HepG2 (cell line): ENCODE data around the gene SIAE. TPM values are rescaled to one million over a fixed set of nuclear protein-coding genes. Genes with fewer than 3 reads are reported as not detected.

Experiments used
- CEBPG ChIP-seq: IDR thresholded peaks from 2 replicates; pipeline ENCODE4 v1.6.1; 2016
- CHCHD3 ChIP-seq: sonication (generic); formaldehyde crosslinking; IDR thresholded peaks from 2 replicates; pipeline ENCODE4 v1.8.0; 2022; ENCODE audit warnings: mild to moderate bottlenecking, missing genetic modification reagents, moderate library complexity
- MXI1 ChIP-seq: IDR thresholded peaks from 3 replicates; pipeline ENCODE4 v1.6.1; 2012; ENCODE audit warnings: low read depth, low read length, inconsistent platforms, borderline replicate concordance
- NFRKB ChIP-seq: fragments of 450-650 bp; IDR thresholded peaks from 2 replicates; pipeline ENCODE4 v1.6.1; 2017
- PHB2 ChIP-seq: fragments of 450-650 bp; IDR thresholded peaks from 2 replicates; pipeline ENCODE4 v1.6.1; 2018; ENCODE audit not compliant: partially characterized antibody
- SALL1 ChIP-seq: sonication (generic); formaldehyde crosslinking; IDR thresholded peaks from 2 replicates; pipeline ENCODE4 v1.8.0; 2022; ENCODE audit warnings: mild to moderate bottlenecking, missing genetic modification reagents
- STAG1 ChIP-seq: sonication (generic); formaldehyde crosslinking; IDR thresholded peaks from 2 replicates; pipeline ENCODE4 v1.4.0; 2020; ENCODE audit warnings: missing genetic modification reagents
- TBX2 ChIP-seq: sonication (generic); formaldehyde crosslinking; IDR thresholded peaks from 2 replicates; pipeline ENCODE4 v1.5.0; 2020; ENCODE audit warnings: missing genetic modification reagents, mild to moderate bottlenecking, borderline replicate concordance
- TCF7 ChIP-seq: sonication (generic); IDR thresholded peaks from 2 replicates; pipeline ENCODE4 v1.6.1; 2016; ENCODE audit warnings: antibody characterized with exemption, low read depth
- ZNF557 ChIP-seq: sonication (generic); formaldehyde crosslinking; IDR thresholded peaks from 2 replicates; pipeline ENCODE4 v1.4.0; 2020; ENCODE audit warnings: missing genetic modification reagents
- polyA plus RNA-seq, 8 experiments: library from polyadenylated mRNA; depleted of rRNA in 3 of 8; stranded (reverse) in 7 of 8; unstranded in 1 of 8; fragments of >200 nt; fragmentation: Illumina TruSeq in 4 of 8; extraction: Trizol in 4 of 8; gene quantifications; 2 replicates each; pipeline versions ENCODE4 v1.2.1 to v1.2.3, GENCODE V29; 2011 to 2016; ENCODE audit warnings: low read depth in 4 of 8, missing spikeins in 1 of 8, mixed read lengths in 1 of 8; ENCODE audit not compliant: insufficient read depth in 1 of 8
- total RNA-seq, 5 experiments: library from RNA; depleted of rRNA; stranded (reverse); fragments of >200 nt; fragmentation: Illumina TruSeq; extraction: Trizol; gene quantifications; 2 replicates each; pipeline ENCODE4 v1.2.3, GENCODE V29; 2016; ENCODE audit warnings: low read depth in 1 of 5
- TF ChIP-seq, protein P1 (sequence below): sonication (generic); formaldehyde crosslinking; IDR thresholded peaks from 2 replicates; pipeline ENCODE4 v1.9.0; 2021; ENCODE audit warnings: missing genetic modification reagents, mild to moderate bottlenecking, borderline replicate concordance
- TF ChIP-seq, protein P2 (sequence below): fragments of 450-650 bp; IDR thresholded peaks from 2 replicates; pipeline ENCODE4 v1.6.1; 2016
- TF ChIP-seq, protein P3 (sequence below): IDR thresholded peaks from 2 replicates; pipeline ENCODE4 v1.6.1; 2016; ENCODE audit warnings: low read depth, control low read depth
- TF ChIP-seq, protein P4 (sequence below): sonication (generic); formaldehyde crosslinking; IDR thresholded peaks from 2 replicates; pipeline ENCODE4 v1.4.0; 2020; ENCODE audit warnings: missing genetic modification reagents
- TF ChIP-seq, protein P5 (sequence below): IDR thresholded peaks from 2 replicates; pipeline ENCODE4 v1.6.1; 2012; ENCODE audit warnings: low read depth, low read length, improper control_type of control experiment
- TF ChIP-seq, protein P6 (sequence below): sonication (generic); formaldehyde crosslinking; IDR thresholded peaks from 2 replicates; pipeline ENCODE4 v1.4.0; 2020; ENCODE audit warnings: missing genetic modification reagents, borderline replicate concordance

The SIAE gene
- total and polyA plus RNA-seq, 2 of the 13 experiments (the other 11 are each of a cell fraction or from before 2014, with no cell fraction given), result 7.0 to 22.4 TPM

DNA sequence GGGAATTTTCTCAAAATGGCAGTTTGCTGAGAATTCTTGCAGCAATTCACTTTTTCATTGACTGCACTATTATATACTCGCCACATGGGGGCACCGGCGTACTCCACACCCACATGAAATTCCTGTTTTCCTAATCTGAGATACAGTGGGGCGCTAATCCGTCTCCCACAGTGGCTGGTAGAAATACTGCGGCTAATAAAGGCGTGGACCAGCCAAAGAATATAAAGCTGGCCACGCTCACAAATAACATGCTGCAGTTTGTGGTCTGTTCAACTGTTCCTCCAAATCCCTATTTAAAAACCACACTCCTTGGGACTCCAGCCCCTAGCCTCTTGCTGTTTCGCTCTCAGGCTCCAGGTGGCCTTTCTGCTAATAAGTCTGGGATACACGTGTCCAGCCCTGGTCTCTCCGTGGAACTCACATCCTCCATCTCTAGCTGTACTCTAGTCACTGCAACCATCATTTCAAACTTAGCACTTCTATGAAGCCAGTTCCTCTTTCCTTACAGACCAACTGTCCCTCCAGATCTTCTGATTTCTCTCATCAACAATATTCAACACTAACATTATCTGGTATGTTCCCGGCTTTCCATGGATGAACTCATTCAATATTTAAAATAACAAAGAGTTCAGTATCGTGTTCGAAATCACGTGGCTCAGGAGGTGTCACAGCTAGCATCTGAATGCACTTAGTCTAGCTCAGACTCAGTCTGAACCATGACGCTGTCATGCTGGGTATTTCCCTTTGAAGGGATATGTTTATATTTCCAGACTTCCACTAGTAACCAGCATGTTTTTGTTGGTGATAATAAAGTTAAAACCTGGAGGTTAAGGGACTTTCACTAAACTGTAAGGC is 28.9 kb downstream of the SIAE start (continued):
- TF ChIP-seq, protein P1, sequence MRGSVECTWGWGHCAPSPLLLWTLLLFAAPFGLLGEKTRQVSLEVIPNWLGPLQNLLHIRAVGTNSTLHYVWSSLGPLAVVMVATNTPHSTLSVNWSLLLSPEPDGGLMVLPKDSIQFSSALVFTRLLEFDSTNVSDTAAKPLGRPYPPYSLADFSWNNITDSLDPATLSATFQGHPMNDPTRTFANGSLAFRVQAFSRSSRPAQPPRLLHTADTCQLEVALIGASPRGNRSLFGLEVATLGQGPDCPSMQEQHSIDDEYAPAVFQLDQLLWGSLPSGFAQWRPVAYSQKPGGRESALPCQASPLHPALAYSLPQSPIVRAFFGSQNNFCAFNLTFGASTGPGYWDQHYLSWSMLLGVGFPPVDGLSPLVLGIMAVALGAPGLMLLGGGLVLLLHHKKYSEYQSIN (CRISPR knock-in tag), result no peak
- TF ChIP-seq NFRKB (no peak), STAG1 (CRISPR knock-in tag) (peak; percentile 82), CHCHD3 (no peak), PHB2 (no peak), CEBPG (CRISPR knock-in tag) (no peak), TCF7 (no peak), MXI1 (peak; percentile 13; the same call in 1 of the 3 replicates), ZNF557 (CRISPR knock-in tag) (no peak), TBX2 (CRISPR knock-in tag) (no peak), SALL1 (0 out of 2 replicates have a peak, but pooled peaks have one; percentile 15)
- TF ChIP-seq, protein P2, sequence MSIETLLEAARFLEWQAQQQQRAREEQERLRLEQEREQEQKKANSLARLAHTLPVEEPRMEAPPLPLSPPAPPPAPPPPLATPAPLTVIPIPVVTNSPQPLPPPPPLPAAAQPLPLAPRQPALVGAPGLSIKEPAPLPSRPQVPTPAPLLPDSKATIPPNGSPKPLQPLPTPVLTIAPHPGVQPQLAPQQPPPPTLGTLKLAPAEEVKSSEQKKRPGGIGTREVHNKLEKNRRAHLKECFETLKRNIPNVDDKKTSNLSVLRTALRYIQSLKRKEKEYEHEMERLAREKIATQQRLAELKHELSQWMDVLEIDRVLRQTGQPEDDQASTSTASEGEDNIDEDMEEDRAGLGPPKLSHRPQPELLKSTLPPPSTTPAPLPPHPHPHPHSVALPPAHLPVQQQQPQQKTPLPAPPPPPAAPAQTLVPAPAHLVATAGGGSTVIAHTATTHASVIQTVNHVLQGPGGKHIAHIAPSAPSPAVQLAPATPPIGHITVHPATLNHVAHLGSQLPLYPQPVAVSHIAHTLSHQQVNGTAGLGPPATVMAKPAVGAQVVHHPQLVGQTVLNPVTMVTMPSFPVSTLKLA, result peak; percentile 48; the same call in 1 of the 2 replicates
- TF ChIP-seq, protein P3, sequence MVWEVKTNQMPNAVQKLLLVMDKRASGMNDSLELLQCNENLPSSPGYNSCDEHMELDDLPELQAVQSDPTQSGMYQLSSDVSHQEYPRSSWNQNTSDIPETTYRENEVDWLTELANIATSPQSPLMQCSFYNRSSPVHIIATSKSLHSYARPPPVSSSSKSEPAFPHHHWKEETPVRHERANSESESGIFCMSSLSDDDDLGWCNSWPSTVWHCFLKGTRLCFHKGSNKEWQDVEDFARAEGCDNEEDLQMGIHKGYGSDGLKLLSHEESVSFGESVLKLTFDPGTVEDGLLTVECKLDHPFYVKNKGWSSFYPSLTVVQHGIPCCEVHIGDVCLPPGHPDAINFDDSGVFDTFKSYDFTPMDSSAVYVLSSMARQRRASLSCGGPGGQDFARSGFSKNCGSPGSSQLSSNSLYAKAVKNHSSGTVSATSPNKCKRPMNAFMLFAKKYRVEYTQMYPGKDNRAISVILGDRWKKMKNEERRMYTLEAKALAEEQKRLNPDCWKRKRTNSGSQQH, result 0 out of 2 replicates have a peak, but pooled peaks have one; percentile 34
- TF ChIP-seq, protein P4, sequence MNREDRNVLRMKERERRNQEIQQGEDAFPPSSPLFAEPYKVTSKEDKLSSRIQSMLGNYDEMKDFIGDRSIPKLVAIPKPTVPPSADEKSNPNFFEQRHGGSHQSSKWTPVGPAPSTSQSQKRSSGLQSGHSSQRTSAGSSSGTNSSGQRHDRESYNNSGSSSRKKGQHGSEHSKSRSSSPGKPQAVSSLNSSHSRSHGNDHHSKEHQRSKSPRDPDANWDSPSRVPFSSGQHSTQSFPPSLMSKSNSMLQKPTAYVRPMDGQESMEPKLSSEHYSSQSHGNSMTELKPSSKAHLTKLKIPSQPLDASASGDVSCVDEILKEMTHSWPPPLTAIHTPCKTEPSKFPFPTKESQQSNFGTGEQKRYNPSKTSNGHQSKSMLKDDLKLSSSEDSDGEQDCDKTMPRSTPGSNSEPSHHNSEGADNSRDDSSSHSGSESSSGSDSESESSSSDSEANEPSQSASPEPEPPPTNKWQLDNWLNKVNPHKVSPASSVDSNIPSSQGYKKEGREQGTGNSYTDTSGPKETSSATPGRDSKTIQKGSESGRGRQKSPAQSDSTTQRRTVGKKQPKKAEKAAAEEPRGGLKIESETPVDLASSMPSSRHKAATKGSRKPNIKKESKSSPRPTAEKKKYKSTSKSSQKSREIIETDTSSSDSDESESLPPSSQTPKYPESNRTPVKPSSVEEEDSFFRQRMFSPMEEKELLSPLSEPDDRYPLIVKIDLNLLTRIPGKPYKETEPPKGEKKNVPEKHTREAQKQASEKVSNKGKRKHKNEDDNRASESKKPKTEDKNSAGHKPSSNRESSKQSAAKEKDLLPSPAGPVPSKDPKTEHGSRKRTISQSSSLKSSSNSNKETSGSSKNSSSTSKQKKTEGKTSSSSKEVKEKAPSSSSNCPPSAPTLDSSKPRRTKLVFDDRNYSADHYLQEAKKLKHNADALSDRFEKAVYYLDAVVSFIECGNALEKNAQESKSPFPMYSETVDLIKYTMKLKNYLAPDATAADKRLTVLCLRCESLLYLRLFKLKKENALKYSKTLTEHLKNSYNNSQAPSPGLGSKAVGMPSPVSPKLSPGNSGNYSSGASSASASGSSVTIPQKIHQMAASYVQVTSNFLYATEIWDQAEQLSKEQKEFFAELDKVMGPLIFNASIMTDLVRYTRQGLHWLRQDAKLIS (CRISPR knock-in tag), result 0 out of 2 replicates have a peak, but pooled peaks have one; percentile 49
- TF ChIP-seq, protein P5, sequence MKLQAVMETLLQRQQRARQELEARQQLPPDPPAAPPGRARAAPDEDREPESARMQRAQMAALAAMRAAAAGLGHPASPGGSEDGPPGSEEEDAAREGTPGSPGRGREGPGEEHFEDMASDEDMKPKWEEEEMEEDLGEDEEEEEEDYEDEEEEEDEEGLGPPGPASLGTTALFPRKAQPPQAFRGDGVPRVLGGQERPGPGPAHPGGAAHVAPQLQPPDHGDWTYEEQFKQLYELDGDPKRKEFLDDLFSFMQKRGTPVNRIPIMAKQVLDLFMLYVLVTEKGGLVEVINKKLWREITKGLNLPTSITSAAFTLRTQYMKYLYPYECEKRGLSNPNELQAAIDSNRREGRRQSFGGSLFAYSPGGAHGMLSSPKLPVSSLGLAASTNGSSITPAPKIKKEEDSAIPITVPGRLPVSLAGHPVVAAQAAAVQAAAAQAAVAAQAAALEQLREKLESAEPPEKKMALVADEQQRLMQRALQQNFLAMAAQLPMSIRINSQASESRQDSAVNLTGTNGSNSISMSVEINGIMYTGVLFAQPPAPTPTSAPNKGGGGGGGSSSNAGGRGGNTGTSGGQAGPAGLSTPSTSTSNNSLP, result peak; percentile 76
- TF ChIP-seq, protein P6, sequence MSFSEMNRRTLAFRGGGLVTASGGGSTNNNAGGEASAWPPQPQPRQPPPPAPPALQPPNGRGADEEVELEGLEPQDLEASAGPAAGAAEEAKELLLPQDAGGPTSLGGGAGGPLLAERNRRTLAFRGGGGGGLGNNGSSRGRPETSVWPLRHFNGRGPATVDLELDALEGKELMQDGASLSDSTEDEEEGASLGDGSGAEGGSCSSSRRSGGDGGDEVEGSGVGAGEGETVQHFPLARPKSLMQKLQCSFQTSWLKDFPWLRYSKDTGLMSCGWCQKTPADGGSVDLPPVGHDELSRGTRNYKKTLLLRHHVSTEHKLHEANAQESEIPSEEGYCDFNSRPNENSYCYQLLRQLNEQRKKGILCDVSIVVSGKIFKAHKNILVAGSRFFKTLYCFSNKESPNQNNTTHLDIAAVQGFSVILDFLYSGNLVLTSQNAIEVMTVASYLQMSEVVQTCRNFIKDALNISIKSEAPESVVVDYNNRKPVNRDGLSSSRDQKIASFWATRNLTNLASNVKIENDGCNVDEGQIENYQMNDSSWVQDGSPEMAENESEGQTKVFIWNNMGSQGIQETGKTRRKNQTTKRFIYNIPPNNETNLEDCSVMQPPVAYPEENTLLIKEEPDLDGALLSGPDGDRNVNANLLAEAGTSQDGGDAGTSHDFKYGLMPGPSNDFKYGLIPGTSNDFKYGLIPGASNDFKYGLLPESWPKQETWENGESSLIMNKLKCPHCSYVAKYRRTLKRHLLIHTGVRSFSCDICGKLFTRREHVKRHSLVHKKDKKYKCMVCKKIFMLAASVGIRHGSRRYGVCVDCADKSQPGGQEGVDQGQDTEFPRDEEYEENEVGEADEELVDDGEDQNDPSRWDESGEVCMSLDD, result no peak
